ENCODE data around the gene REN.

REN gene

GRCh38 chr1:204196068-204196795 is 30.1 kb upstream of the REN start, which contains the start of gene KISS1:
KISS1 (minus strand) TSS chr1:204196491; CDS start chr1:204192876, 3,615 bp downstream.
- H3K27ac ChIP-seq, result no peak within 1 kb of the TSS; the same call in 1 of the 2 replicates
- no peak for TF ChIP-seq CTCF (conservative IDR thresholded peaks at IDR 0.05)

GRCh38 chr1:204194771-204195170 is 28.6 kb upstream of the REN start:
- no peak for TF ChIP-seq CTCF (conservative IDR thresholded peaks at IDR 0.05)
- no peak overlapping the region for H3K27ac ChIP-seq

GRCh38 chr1:204194080-204194479 is 27.9 kb upstream of the REN start:
- H3K27ac ChIP-seq, result no peak overlapping the region
- TF ChIP-seq CTCF (conservative IDR thresholded peaks at IDR 0.05), result no peak

- no peak for TF ChIP-seq CTCF (conservative IDR thresholded peaks at IDR 0.05)
- H3K27ac ChIP-seq, result no peak overlapping the region
Measured at GRCh38 chr1:204192589-204193352, 26.6 kb upstream of the REN start.

- no peak for TF ChIP-seq CTCF (conservative IDR thresholded peaks at IDR 0.05)
- no peak overlapping the region for H3K27ac ChIP-seq
Measured at GRCh38 chr1:204192046-204192445, 25.9 kb upstream of the REN start.

GRCh38 chr1:204191456-204191855 is 25.3 kb upstream of the REN start:
- TF ChIP-seq CTCF (conservative IDR thresholded peaks at IDR 0.05), result no peak
- H3K27ac ChIP-seq, result no peak overlapping the region
